Hematopoietic multipotent progenitor cell treated with erythropoietin and hydrocortisone succinate and interleukin-3 and kit ligand, for 4 days (in vitro differentiated cells): ENCODE results near the gene CCT5.
"Not testable (repeated sequence)": the region's sequence is repeated elsewhere in the genome, so short reads cannot be mapped to it uniquely, and the experiment has no call there.

Experiments used
- DNase-seq: peaks from one replicate; pipeline ENCODE4 v3.0.0-alpha.2; 2015

CCT5 gene

GRCh38 chr5:10247217-10247616, 2.9 kb upstream of the CCT5 start:
- DNase-seq: not testable (repeated sequence)

GRCh38 chr5:10248378-10249260, 1.5 kb upstream of the CCT5 start:
- DNase-seq: peak; percentile 35

- DNase-seq: peak; percentile 62
Observed at GRCh38 chr5:10250806-10251276, 761 bp downstream of the CCT5 start.

GRCh38 chr5:10251405-10251804, 1.3 kb downstream of the CCT5 start:
- DNase-seq: peak; percentile 41

- no peak for DNase-seq
Observed at GRCh38 chr5:10253390-10253789, 3.3 kb downstream of the CCT5 start.

GRCh38 chr5:10254686-10255085, 4.6 kb downstream of the CCT5 start:
- no peak for DNase-seq

- DNase-seq: peak; percentile 47
Observed at GRCh38 chr5:10257870-10258269, 7.8 kb downstream of the CCT5 start.

GRCh38 chr5:10259899-10260298, 9.8 kb downstream of the CCT5 start:
- DNase-seq: no peak

GRCh38 chr5:10261065-10261464, 11.0 kb downstream of the CCT5 start:
- no peak for DNase-seq

- DNase-seq: no peak
Observed at GRCh38 chr5:10262121-10262774, 12.2 kb downstream of the CCT5 start.

GRCh38 chr5:10262995-10263394, 12.9 kb downstream of the CCT5 start:
- no peak for DNase-seq

GRCh38 chr5:10264604-10265003, 14.5 kb downstream of the CCT5 start:
- no peak for DNase-seq

- no peak for DNase-seq
Observed at GRCh38 chr5:10265245-10266109, 15.4 kb downstream of the CCT5 start.

- DNase-seq: no peak
Observed at GRCh38 chr5:10266137-10266536, 16.1 kb downstream of the CCT5 start.

- DNase-seq: no peak
Observed at GRCh38 chr5:10266839-10267238, 16.8 kb downstream of the CCT5 start.

GRCh38 chr5:10268100-10268499, 18.0 kb downstream of the CCT5 start:
- DNase-seq: no peak

GRCh38 chr5:10272053-10272874, 22.2 kb downstream of the CCT5 start:
- no peak for DNase-seq

- not testable (repeated sequence) for DNase-seq
Observed at GRCh38 chr5:10272875-10273209, 22.8 kb downstream of the CCT5 start.

- DNase-seq: no peak
Observed at GRCh38 chr5:10275460-10275859, 25.4 kb downstream of the CCT5 start.

- no peak for DNase-seq
Observed at GRCh38 chr5:10275991-10276390, 25.9 kb downstream of the CCT5 start.

GRCh38 chr5:10276691-10277090, 26.6 kb downstream of the CCT5 start:
- no peak for DNase-seq
